Suppressor macrophage treated with lipopolysaccharide for 1 hour (primary cell): ENCODE results near the gene MRLN.
"Not testable (repeated sequence)": the region's sequence is repeated elsewhere in the genome, so short reads cannot be mapped to it uniquely, and the experiment has no call there.

Experiments used
- DNase-seq, 3 donors: peaks; one replicate each; pipeline ENCODE4 v3.0.0-alpha.2; 2020 to 2022

Gene MRLN

GRCh38 chr10:59744762-59745161, 8.5 kb downstream of the MRLN start:
- DNase-seq: not testable (repeated sequence)

- not testable (repeated sequence) for DNase-seq
Observed at GRCh38 chr10:59744156-59744555, 9.1 kb downstream of the MRLN start.

GRCh38 chr10:59741583-59741982, 11.7 kb downstream of the MRLN start:
- no peak for DNase-seq

GRCh38 chr10:59741048-59741447, 12.2 kb downstream of the MRLN start:
- DNase-seq: no peak

- DNase-seq: no peak
Observed at GRCh38 chr10:59736749-59737148, 16.5 kb downstream of the MRLN start.

- no peak for DNase-seq
Observed at GRCh38 chr10:59735296-59735695, 18.0 kb downstream of the MRLN start.

GRCh38 chr10:59734014-59734462, 19.2 kb downstream of the MRLN start:
- DNase-seq: no peak

GRCh38 chr10:59733321-59734013, 19.8 kb downstream of the MRLN start:
- not testable (repeated sequence) for DNase-seq

- DNase-seq: not testable (repeated sequence)
Observed at GRCh38 chr10:59732849-59733248, 20.4 kb downstream of the MRLN start.

GRCh38 chr10:59729167-59729566, 24.1 kb downstream of the MRLN start:
- DNase-seq: not testable (repeated sequence)

- DNase-seq: no peak
Observed at GRCh38 chr10:59724098-59724938, 28.9 kb downstream of the MRLN start.

GRCh38 chr10:59720377-59720776, 32.9 kb downstream of the MRLN start:
- no peak for DNase-seq

GRCh38 chr10:59719374-59719773, 33.9 kb downstream of the MRLN start:
- no peak for DNase-seq

- DNase-seq: no peak
Observed at GRCh38 chr10:59718257-59718656, 35.0 kb downstream of the MRLN start.

- no peak for DNase-seq
Observed at GRCh38 chr10:59713196-59713821, 39.9 kb downstream of the MRLN start.

GRCh38 chr10:59711871-59712494, 41.3 kb downstream of the MRLN start:
- DNase-seq: no peak

- peak; percentile 31 to 69 (median 63) for DNase-seq
Observed at GRCh38 chr10:59709395-59710125, 43.7 kb downstream of the MRLN start, which contains the start of gene SLC16A9. SLC16A9 (minus strand) TSS chr10:59709850; CDS start chr10:59684291, 25,559 bp downstream.

GRCh38 chr10:59708816-59709394, 44.4 kb downstream of the MRLN start:
- no peak for DNase-seq

GRCh38 chr10:59706851-59707797, 46.1 kb downstream of the MRLN start:
- DNase-seq: peak in 2 of 3 donors; percentile 10 to 23

GRCh38 chr10:59705931-59706330, 47.3 kb downstream of the MRLN start:
- no peak for DNase-seq

GRCh38 chr10:59704630-59705029, 48.6 kb downstream of the MRLN start:
- DNase-seq: no peak
